Mesothelial cell of epicardium (in vitro differentiated cells): ENCODE data around the gene CDH23. TPM values are rescaled to one million over a fixed set of nuclear protein-coding genes. Genes with fewer than 3 reads are reported as not detected.

Experiments used
- DNase-seq, 2 experiments: peaks; one replicate each; pipeline ENCODE4 v3.0.0; 2021; ENCODE audit warnings: low spot score in 2 of 2; ENCODE audit not compliant: unreplicated experiment in 2 of 2
- H3K27ac Mint-ChIP-seq: 2 replicates; pipeline ENCODE4 v1.8.0; 2021; ENCODE audit warnings: mixed read lengths
- H3K27me3 Mint-ChIP-seq: 2 replicates; pipeline ENCODE4 v1.8.0; 2021; ENCODE audit warnings: low read depth, mixed read lengths
- H3K36me3 Mint-ChIP-seq: 2 replicates; pipeline ENCODE4 v1.8.0; 2021; ENCODE audit warnings: mixed read lengths
- H3K4me1 Mint-ChIP-seq: 2 replicates; pipeline ENCODE4 v1.8.0; 2021; ENCODE audit warnings: mixed read lengths
- H3K4me3 Mint-ChIP-seq: 2 replicates; pipeline ENCODE4 v1.8.0; 2021; ENCODE audit warnings: mild to moderate bottlenecking, moderate library complexity, mixed read lengths
- H3K9me3 Mint-ChIP-seq: 2 replicates; pipeline ENCODE4 v1.8.0; 2021; ENCODE audit warnings: mixed read lengths
- total RNA-seq: library from RNA; stranded (reverse); gene quantifications from 3 replicates; pipeline ENCODE4 v1.2.1, GENCODE V29; 2021
- TF ChIP-seq, protein P1 (sequence below): fragments of 200-600 bp; sonication (generic); IDR thresholded peaks from one replicate; pipeline ENCODE4 v1.5.0; 2021; ENCODE audit warnings: antibody characterized with exemption; ENCODE audit not compliant: unreplicated experiment

The CDH23 gene
- total RNA-seq, 1 donor from 2014 or later = 2.5 TPM

DNA sequence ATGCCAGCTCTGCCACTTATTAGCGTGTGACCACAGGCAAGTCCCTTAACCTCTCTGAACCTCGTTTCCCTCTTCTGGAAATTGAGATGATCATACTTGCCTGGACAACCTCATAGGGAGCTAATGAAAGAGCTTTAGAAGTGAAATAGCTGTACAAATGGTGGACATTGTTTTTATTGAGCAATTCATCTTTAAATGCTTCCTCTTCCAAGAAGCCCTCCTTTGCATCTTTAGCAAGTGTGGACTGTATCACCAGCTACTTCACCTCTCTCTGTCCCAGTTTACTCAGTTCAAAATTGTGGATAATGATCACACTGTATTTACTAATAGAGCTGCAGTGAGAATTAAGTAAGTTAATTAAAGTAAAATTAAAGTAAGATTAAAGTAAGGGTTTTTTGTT, 61.7 kb downstream of the CDH23 start:
- no peaks in the 10 kb centered on the region for H3K36me3 Mint-ChIP-seq

GRCh38 chr10:71459513-71459912, 62.8 kb downstream of the CDH23 start:
- H3K4me3 Mint-ChIP-seq = no peak overlapping the region
- H3K4me1 Mint-ChIP-seq = no peaks in the 10 kb centered on the region
- no peaks in the 10 kb centered on the region for H3K36me3 Mint-ChIP-seq
- TF ChIP-seq, protein P1, sequence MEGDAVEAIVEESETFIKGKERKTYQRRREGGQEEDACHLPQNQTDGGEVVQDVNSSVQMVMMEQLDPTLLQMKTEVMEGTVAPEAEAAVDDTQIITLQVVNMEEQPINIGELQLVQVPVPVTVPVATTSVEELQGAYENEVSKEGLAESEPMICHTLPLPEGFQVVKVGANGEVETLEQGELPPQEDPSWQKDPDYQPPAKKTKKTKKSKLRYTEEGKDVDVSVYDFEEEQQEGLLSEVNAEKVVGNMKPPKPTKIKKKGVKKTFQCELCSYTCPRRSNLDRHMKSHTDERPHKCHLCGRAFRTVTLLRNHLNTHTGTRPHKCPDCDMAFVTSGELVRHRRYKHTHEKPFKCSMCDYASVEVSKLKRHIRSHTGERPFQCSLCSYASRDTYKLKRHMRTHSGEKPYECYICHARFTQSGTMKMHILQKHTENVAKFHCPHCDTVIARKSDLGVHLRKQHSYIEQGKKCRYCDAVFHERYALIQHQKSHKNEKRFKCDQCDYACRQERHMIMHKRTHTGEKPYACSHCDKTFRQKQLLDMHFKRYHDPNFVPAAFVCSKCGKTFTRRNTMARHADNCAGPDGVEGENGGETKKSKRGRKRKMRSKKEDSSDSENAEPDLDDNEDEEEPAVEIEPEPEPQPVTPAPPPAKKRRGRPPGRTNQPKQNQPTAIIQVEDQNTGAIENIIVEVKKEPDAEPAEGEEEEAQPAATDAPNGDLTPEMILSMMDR = no peak
- no peaks in the 10 kb centered on the region for H3K9me3 Mint-ChIP-seq
- H3K27ac Mint-ChIP-seq = no peak overlapping the region
- no peak for DNase-seq
- H3K27me3 Mint-ChIP-seq = peaks cover 39% of the 10 kb centered on the region

More for the DNA sequence above, 61.7 kb downstream of the CDH23 start:
- DNase-seq = no peak
- Mint-ChIP-seq H3K27ac (no peak overlapping the region), H3K4me1 (no peaks in the 10 kb centered on the region), H3K4me3 (no peak overlapping the region), H3K9me3 (no peaks in the 10 kb centered on the region), H3K27me3 (peaks cover 47% of the 10 kb centered on the region)
- TF ChIP-seq, protein P1 = no peak

DNA sequence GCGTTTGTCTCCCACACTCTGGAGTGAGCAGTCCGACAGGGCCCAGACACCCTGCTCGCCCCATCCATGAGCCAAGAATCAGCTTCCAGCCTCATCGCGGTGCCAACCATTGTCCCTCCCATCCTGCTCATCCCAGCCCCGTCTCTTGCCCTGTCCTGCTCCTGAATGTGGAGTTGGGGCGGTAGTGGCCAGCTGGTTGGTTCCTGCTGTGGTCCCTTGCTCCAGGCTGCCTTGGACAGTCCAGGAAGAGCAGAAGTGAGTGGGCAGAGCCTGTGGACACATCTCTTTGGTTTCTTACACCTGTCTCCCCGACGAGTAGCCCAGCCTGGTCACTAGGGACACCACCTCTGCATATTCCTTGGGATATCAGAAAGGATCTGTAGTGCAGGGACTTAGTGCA, 63.9 kb downstream of the CDH23 start:
- Mint-ChIP-seq H3K4me1 (peaks cover 2% of the 10 kb centered on the region), H3K27ac (no peak overlapping the region), H3K36me3 (no peaks in the 10 kb centered on the region), H3K9me3 (no peaks in the 10 kb centered on the region), H3K4me3 (no peak overlapping the region), H3K27me3 (peaks cover 34% of the 10 kb centered on the region)
- DNase-seq = no peak
- TF ChIP-seq, protein P1 = no peak

DNA sequence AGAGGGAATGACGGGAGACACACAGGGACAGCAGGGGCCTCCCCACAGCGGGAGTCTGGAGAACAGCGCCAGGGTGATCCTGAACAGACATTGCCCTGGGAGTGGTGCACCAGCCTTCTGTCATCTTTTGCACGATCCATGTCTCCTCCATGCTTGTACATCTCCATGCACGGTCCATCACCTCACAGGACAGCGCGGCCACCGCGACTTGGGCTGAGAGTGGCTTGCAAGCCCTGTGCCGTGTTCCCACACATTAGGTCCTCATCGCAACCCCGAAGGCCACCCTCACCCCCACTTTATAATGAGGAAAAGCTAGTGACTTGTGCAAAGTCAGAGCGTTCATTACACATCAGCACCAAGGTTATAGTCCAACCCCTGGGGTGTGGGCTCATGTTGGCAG, 64.7 kb downstream of the CDH23 start:
- peaks cover 2% of the 10 kb centered on the region for H3K4me1 Mint-ChIP-seq
- H3K4me3 Mint-ChIP-seq = no peak overlapping the region
- no peaks in the 10 kb centered on the region for H3K36me3 Mint-ChIP-seq
- peaks cover 26% of the 10 kb centered on the region for H3K27me3 Mint-ChIP-seq
- TF ChIP-seq, protein P1 = no peak
- DNase-seq = no peak
- no peak overlapping the region for H3K27ac Mint-ChIP-seq
- no peaks in the 10 kb centered on the region for H3K9me3 Mint-ChIP-seq

- DNase-seq = no peak
- H3K4me1 Mint-ChIP-seq = peaks cover 2% of the 10 kb centered on the region
- H3K27ac Mint-ChIP-seq = no peak overlapping the region
- no peaks in the 10 kb centered on the region for H3K36me3 Mint-ChIP-seq
- H3K27me3 Mint-ChIP-seq = peaks cover 17% of the 10 kb centered on the region
- TF ChIP-seq, protein P1 = no peak
- H3K4me3 Mint-ChIP-seq = no peak overlapping the region
- H3K9me3 Mint-ChIP-seq = no peaks in the 10 kb centered on the region
These were observed 65.6 kb downstream of the CDH23 start for GRCh38 chr10:71462062-71462935.
